Choroid plexus epithelial cell (primary cell): ENCODE results near the gene SLC25A27.

Source experiments
- DNase-seq: peaks from one replicate; pipeline ENCODE4 v3.0.0-alpha.2; 2010; ENCODE audit warnings: low read depth
- H3K4me3 ChIP-seq: 2 replicates; pipeline ENCODE4 v1.5.1; 2011; ENCODE audit warnings: low read depth, mild to moderate bottlenecking, control low read depth, low read length, moderate library complexity
- CTCF ChIP-seq: conservative IDR thresholded peaks from 2 replicates; pipeline ENCODE4 v1.5.1; 2011; ENCODE audit warnings: low read depth, mild to moderate bottlenecking, control low read depth, inconsistent platforms, low read length, moderate library complexity

The SLC25A27 gene

GRCh38 chr6:46652603-46653438 lies at the start of gene SLC25A27, which contains the start of gene CYP39A1:
Gene SLC25A27 (plus strand): TSS chr6:46652975. CDS start chr6:46653193, 218 bp downstream.
Gene CYP39A1 (minus strand): TSS chr6:46652818. CDS start chr6:46652582, 236 bp downstream.
- TF ChIP-seq CTCF, result no peak
- DNase-seq, result peak; percentile 87
- H3K4me3 ChIP-seq, result peak within 1 kb of the TSS; percentile 87

- H3K4me3 ChIP-seq, result no peak overlapping the region
- DNase-seq, result no peak
- TF ChIP-seq CTCF, result no peak
Observed at GRCh38 chr6:46605091-46605797, 47.5 kb upstream of the SLC25A27 start.

GRCh38 chr6:46606338-46606737 lies 46.4 kb upstream of the SLC25A27 start:
- H3K4me3 ChIP-seq, result no peak overlapping the region
- DNase-seq, result peak; percentile 10
- no peak for TF ChIP-seq CTCF

GRCh38 chr6:46610862-46611553 lies 41.8 kb upstream of the SLC25A27 start:
- H3K4me3 ChIP-seq, result no peak overlapping the region
- no peak for TF ChIP-seq CTCF
- no peak for DNase-seq

- no peak for TF ChIP-seq CTCF
- no peak overlapping the region for H3K4me3 ChIP-seq
- no peak for DNase-seq
Observed at GRCh38 chr6:46612645-46613044, 40.1 kb upstream of the SLC25A27 start.

- no peak overlapping the region for H3K4me3 ChIP-seq
- TF ChIP-seq CTCF, result no peak
- DNase-seq, result no peak
Observed at GRCh38 chr6:46618726-46619125, 34.0 kb upstream of the SLC25A27 start.
